Activated naive CD8-positive, alpha-beta T cell (primary cell): ENCODE measurements around the gene JAG2.

Source experiments
- H3K27ac Mint-ChIP-seq: one replicate; pipeline ENCODE4 v1.8.0; 2021; ENCODE audit warnings: mixed read lengths
- H3K27me3 Mint-ChIP-seq: one replicate; pipeline ENCODE4 v1.8.0; 2021; ENCODE audit warnings: mixed read lengths
- H3K36me3 Mint-ChIP-seq: one replicate; pipeline ENCODE4 v1.8.0; 2021; ENCODE audit warnings: mixed read lengths
- H3K4me1 Mint-ChIP-seq: one replicate; pipeline ENCODE4 v1.8.0; 2021; ENCODE audit warnings: low read depth, mixed read lengths
- H3K4me3 Mint-ChIP-seq: one replicate; pipeline ENCODE4 v1.8.0; 2021; ENCODE audit warnings: mild to moderate bottlenecking, mixed read lengths
- H3K9me3 Mint-ChIP-seq: one replicate; pipeline ENCODE4 v1.8.0; 2021; ENCODE audit warnings: low read depth, mixed read lengths

JAG2 gene

DNA sequence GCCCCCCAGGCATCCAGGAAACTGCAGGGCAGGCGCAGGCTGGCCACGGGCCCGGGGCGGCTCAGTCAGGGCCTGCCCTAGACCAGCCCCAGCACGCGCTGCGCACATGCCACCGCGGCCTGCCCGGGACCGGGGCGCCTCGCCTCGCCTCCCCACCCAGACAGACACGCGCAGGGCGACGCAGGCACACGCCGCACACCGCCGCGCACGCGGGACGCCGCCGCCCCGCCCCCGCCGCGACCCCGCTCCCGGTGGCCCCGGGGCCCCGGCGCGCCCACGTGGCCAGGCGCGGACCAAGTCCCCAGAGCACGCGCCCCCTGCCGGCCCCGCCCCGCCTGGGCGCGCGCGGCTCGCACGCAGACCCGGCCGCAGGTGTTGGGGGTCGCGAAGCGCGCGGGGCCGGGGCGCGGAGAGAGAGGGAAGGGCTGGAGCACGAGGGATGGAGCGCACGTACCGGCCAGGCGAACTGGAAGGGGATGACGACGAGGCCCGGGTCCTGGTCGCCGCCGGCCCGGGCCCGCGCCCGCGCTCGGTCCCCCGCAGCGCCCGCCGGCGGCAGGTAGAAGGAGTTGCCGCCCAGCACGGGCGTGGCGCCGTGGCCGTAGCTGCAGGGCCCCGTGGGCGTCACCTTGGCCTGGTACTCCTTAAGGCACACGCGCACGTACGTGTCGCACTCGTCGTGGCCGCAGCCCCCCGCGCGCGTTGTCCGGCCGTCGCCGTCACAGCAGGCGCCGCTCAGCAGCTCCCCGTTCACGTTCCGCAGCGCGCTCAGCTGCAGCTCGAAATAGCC lies 1.1 kb downstream of the JAG2 start:
- Mint-ChIP-seq H3K27me3 (peaks cover 1% of the 10 kb centered on the region), H3K27ac (no peak overlapping the region), H3K36me3 (no peaks in the 10 kb centered on the region), H3K9me3 (no peaks in the 10 kb centered on the region), H3K4me3 (peak overlapping the region; percentile 66), H3K4me1 (peaks cover 8% of the 10 kb centered on the region)

DNA sequence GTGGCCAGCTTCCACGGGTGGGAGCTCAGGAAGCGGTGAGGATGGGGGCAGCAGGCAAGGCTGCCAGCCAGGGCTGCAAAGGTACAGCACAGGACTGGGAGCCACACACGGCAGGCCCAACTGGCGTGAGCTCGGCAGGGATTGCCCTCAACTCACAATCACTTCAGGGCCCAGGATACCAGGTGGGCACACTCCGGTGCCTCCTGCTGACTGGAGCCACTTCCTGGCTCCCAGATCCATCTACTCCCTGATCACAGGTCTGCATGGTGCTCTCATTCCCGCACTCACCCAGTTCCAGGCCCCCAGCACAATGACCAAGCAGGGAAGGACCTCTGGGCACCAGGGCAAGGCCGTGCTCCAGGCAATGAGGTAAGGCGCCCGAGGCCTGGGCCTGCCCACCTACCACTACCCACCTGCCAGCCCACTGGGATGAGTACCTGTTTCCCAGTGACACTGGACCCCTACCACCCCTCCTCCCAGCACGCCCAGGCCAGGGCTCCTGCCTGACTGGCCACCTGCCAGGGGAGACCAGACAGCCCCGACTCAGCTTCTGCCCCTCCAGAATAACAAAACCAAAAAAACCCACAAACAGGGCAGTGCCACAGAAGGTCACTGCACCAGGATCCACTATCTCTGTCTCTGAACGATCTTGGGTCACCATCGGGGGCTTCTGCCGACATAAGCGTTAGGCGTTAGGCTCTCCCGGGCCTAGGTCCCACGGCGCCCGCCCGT lies 1.8 kb downstream of the JAG2 start:
- peaks cover 6% of the 10 kb centered on the region for H3K4me1 Mint-ChIP-seq
- peak overlapping the region; percentile 40 for H3K4me3 Mint-ChIP-seq
- H3K27ac Mint-ChIP-seq, result no peak overlapping the region
- no peaks in the 10 kb centered on the region for H3K9me3 Mint-ChIP-seq
- no peaks in the 10 kb centered on the region for H3K36me3 Mint-ChIP-seq
- peaks cover 1% of the 10 kb centered on the region for H3K27me3 Mint-ChIP-seq

DNA sequence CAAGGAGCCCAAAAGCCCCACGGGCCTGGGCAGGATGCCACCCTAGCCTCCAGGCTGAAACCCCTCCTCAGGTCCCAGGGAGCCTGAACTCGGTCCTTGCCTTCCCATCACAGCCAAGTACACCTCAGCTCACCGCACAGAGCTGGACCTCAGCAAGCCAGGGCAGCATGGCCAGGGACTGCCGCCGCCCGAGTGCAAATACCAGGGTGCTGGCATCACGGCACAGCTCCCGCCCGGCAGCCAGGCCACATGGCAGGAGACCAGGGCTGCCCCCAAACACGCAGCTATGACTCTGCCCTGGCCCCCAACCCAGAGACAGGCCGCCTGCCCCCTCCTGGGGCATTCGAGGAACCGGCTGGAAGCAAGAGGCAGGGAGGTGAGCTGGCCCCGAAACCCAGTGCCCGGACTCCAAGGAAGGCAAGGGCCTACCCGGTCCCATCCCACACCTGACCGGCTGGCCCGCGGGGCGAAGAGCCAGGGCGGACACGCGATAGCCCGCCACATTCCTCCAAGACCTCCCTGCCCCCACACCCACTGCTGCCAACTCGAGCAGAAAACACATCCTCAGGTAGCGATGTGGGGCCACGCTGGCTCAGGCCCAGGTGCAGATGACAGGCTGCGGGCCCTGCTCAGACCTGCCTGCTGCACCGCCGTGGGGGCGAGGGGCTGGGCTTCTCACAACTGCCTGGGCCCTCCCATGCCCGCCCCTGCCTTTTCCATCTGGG lies 2.7 kb downstream of the JAG2 start:
- Mint-ChIP-seq H3K4me1 (peaks cover 6% of the 10 kb centered on the region), H3K4me3 (no peak overlapping the region), H3K27ac (no peak overlapping the region), H3K9me3 (no peaks in the 10 kb centered on the region), H3K36me3 (no peaks in the 10 kb centered on the region), H3K27me3 (peaks cover 1% of the 10 kb centered on the region)

DNA sequence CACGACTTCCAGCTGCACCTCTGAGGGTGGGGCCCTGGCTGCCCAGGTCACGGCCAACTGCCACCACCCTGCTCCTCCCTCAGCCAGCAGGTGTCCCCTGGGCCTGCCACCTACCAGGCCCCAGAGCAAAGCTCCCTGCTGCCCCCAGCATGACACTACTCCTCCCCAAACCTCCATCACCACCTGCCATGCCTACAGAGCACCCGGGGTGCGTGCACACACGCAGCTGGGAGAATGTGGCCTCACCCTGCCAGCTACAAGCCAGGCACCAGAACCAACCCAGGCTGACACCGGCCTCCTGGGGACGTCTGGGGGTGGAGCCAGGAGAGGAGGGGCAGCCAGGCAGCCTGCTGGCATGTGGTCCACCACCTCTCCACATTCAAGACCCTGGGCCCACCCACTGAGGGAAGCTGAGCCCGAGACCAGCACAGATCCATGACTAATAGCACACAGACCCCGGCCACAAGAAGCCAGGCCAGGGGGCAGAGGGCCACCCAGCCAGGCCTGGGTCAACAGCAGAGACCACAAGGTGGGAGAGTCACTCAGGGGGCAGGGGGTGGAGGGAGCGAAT lies 3.4 kb downstream of the JAG2 start:
- Mint-ChIP-seq H3K4me1 (peaks cover 6% of the 10 kb centered on the region), H3K4me3 (no peak overlapping the region), H3K27ac (no peak overlapping the region), H3K36me3 (no peaks in the 10 kb centered on the region), H3K9me3 (no peaks in the 10 kb centered on the region), H3K27me3 (peaks cover 1% of the 10 kb centered on the region)

DNA sequence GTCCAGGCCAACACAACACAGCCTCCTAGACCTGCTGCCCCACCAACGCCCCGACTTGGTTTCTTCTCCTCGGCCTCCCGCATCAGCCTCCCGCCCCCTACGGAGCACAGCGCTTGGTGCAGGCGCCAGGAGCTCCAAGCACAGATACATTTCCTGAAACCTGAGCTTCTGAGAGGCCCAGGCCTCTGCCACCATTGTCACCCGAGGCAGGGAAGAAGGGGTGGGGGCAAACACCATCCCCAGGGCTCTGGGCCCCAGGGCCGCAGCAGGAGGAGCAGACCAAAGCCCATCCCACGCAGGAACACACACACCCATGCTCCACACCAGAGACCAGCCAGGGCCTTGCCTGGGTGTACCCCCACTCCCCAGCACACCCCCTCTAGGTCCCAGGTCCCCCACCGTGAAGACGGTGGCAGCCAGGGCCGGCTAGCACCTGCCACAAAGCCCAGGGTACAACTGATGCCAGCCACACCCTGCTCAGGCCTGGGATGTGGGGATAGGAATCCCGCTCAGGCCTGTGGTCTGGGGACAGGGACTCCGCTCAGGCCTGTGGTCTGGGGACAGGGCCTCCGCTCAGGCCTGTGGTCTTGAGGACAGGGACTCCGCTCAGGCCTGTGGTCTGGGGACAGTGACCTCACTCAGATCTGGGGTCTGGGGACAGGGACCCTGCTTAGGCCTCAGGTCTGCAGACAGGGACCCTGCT lies 5.4 kb downstream of the JAG2 start:
- H3K4me1 Mint-ChIP-seq, result peaks cover 4% of the 10 kb centered on the region
- H3K27ac Mint-ChIP-seq, result no peak overlapping the region
- H3K4me3 Mint-ChIP-seq, result no peak overlapping the region
- H3K9me3 Mint-ChIP-seq, result no peaks in the 10 kb centered on the region
- H3K36me3 Mint-ChIP-seq, result no peaks in the 10 kb centered on the region
- H3K27me3 Mint-ChIP-seq, result peaks cover 1% of the 10 kb centered on the region

DNA sequence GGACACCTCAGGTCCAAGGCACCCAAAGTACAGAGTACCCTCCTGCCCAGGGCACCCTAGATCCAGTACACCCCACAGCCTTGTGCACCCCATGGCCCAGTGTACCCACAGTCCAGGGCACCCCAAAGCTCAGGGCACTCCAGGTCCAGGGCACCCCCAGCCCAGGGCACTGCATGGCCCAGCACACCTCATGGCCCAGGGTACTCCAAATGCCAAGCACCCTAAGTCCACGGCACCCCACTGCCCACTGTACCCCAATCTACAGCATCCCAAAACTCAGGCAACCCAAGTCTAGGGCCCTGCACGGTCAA lies 6.0 kb downstream of the JAG2 start:
- Mint-ChIP-seq H3K36me3 (no peaks in the 10 kb centered on the region), H3K27ac (no peak overlapping the region), H3K27me3 (peaks cover 1% of the 10 kb centered on the region), H3K4me1 (peaks cover 4% of the 10 kb centered on the region), H3K4me3 (no peak overlapping the region), H3K9me3 (no peaks in the 10 kb centered on the region)

DNA sequence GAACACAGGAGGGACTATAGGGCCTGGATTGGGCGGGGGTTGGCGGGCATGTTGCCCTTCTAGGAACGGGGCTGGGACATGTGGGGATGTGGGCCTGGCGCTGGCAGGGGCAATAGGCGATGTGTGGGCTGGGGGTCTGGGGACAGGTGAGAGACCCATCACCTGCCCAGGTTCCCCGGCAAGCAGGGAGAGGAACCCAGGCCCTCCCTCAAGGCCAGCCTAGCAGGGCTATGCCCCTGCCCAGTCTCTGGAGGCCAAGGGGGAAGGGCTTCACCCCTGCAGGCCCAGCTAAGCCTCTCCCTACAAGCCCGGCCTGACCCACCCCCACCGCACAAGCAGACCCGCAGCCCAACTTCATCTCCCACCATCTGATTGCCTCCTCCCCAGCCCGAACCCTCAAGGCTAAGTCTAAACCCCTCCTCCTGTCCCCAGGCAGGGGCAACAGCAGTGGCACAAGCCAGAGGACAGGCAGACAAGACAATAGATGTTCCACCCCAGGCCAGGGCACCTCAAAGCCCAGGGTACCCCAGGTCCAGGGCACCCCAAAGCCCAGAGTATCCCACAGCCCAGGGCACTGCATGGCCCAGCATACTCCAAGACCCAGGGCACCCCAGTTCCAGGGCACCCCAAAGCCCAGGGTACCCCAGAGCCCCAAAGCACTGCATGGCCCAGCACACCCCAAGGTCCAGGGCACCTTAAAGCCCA lies 6.5 kb downstream of the JAG2 start:
- H3K9me3 Mint-ChIP-seq, result no peaks in the 10 kb centered on the region
- no peak overlapping the region for H3K4me3 Mint-ChIP-seq
- H3K4me1 Mint-ChIP-seq, result peaks cover 4% of the 10 kb centered on the region
- H3K27me3 Mint-ChIP-seq, result peaks cover 1% of the 10 kb centered on the region
- H3K27ac Mint-ChIP-seq, result no peak overlapping the region
- H3K36me3 Mint-ChIP-seq, result no peaks in the 10 kb centered on the region

DNA sequence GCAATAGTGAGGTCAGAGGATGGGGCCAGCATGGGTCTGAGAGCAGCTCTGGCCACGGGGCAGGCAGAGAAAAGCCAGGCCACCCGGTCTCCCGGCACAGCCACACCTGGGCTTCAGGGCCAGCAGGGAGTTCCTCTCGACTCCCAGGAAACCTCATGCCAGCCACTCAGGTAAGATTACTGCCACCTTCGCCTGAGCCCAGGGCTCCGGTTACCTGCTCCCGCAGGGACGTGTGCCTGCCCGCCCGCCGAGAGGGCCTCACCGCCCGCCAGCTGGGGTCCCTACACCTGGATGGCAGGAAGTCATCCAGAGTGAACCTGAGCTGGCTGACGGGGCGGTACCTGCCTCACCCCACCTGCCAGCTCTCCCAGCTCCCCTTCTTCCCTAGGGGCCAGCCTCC lies 7.3 kb downstream of the JAG2 start:
- H3K36me3 Mint-ChIP-seq, result no peaks in the 10 kb centered on the region
- no peaks in the 10 kb centered on the region for H3K4me1 Mint-ChIP-seq
- H3K9me3 Mint-ChIP-seq, result no peaks in the 10 kb centered on the region
- no peaks in the 10 kb centered on the region for H3K27me3 Mint-ChIP-seq
- H3K27ac Mint-ChIP-seq, result no peak overlapping the region
- no peak overlapping the region for H3K4me3 Mint-ChIP-seq

DNA sequence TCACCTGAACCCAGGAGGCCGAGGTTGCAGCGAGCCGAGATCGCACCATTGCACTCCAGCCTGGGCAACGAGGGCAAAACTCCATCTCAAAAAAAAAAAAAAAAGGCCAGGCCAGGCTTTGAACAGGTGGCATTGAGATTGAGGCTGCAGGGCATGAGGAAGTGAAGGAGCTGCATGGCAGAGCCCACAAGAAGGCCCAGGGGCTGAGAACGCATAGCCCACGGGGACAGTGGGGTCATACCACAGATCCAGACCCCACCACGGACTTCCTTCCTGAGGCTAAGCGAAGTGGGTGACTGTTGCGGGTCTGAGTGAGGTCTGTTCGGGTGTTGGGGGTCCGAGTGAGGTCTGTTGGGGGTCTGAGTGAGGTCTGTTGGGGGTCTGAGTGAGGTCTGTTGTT lies 7.8 kb downstream of the JAG2 start:
- Mint-ChIP-seq H3K27me3 (no peaks in the 10 kb centered on the region), H3K4me1 (no peaks in the 10 kb centered on the region)

DNA sequence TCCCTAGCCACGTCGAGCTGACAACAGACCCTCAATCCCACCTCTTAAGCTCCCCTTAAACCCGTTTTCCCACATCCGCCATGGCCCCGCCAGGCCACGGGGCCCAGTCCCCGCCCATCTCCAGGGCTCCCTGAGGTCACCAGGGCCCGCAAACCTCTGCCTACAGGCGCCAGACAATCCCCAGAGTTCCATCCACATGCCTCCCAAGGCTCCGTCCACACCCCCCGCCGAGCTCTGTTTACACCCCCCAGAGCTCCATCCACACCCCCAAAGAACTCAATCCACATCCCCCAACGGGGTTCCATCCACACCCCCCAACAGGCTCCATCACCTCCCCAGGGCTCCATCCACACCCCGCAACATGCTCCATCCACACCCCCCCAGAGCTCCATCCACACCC lies 9.2 kb downstream of the JAG2 start:
- Mint-ChIP-seq H3K36me3 (no peaks in the 10 kb centered on the region), H3K9me3 (no peaks in the 10 kb centered on the region), H3K4me1 (no peaks in the 10 kb centered on the region), H3K27me3 (no peaks in the 10 kb centered on the region), H3K27ac (no peak overlapping the region), H3K4me3 (no peak overlapping the region)

More for the DNA sequence above, 7.8 kb downstream of the JAG2 start:
- Mint-ChIP-seq H3K27ac (no peak overlapping the region), H3K4me3 (no peak overlapping the region), H3K9me3 (no peaks in the 10 kb centered on the region), H3K36me3 (no peaks in the 10 kb centered on the region)

DNA sequence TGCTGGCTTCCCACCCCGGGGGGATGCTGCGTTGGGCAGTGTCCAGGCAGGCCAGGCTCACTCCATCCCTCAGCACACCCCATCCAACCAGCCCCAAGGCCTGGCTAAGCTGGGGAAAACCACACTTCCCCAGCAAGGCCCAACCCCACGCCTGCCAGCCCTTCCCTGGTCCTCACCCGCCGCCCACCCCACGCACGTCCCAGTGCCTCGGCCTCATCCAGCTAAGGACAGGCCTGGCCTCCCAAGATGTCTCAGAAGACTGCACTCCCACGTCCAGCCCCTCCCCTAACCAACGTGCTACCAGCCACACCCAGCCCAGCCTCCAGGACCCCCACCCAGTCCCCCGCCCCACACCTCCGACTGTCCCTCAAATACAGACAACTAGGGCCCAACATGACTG lies 9.8 kb downstream of the JAG2 start:
- no peaks in the 10 kb centered on the region for H3K27me3 Mint-ChIP-seq
- no peaks in the 10 kb centered on the region for H3K36me3 Mint-ChIP-seq
- H3K9me3 Mint-ChIP-seq, result no peaks in the 10 kb centered on the region
- no peak overlapping the region for H3K4me3 Mint-ChIP-seq
- no peak overlapping the region for H3K27ac Mint-ChIP-seq
- no peaks in the 10 kb centered on the region for H3K4me1 Mint-ChIP-seq

DNA sequence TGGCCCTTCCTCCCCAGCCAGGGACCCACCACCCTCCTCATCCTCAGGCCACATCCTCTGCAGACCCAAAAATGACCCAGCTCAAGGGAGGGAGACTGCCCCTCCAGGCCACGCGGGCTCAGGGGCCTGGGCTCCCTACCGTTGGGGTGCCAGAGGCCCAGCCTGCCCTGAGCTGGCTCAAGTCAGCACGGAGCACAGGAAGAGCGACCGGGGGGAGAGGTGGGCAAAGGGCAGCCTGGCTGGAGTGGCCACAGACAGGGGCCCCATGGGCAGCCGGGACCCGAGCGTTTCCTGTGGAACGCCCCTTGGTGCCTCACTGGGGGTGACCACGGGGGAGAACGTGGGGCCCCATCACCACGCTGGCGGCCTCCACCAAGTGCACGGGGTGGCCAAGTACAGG lies 10.7 kb downstream of the JAG2 start:
- Mint-ChIP-seq H3K4me3 (no peak overlapping the region), H3K36me3 (no peaks in the 10 kb centered on the region), H3K9me3 (no peaks in the 10 kb centered on the region), H3K4me1 (no peaks in the 10 kb centered on the region), H3K27me3 (no peaks in the 10 kb centered on the region), H3K27ac (no peak overlapping the region)

DNA sequence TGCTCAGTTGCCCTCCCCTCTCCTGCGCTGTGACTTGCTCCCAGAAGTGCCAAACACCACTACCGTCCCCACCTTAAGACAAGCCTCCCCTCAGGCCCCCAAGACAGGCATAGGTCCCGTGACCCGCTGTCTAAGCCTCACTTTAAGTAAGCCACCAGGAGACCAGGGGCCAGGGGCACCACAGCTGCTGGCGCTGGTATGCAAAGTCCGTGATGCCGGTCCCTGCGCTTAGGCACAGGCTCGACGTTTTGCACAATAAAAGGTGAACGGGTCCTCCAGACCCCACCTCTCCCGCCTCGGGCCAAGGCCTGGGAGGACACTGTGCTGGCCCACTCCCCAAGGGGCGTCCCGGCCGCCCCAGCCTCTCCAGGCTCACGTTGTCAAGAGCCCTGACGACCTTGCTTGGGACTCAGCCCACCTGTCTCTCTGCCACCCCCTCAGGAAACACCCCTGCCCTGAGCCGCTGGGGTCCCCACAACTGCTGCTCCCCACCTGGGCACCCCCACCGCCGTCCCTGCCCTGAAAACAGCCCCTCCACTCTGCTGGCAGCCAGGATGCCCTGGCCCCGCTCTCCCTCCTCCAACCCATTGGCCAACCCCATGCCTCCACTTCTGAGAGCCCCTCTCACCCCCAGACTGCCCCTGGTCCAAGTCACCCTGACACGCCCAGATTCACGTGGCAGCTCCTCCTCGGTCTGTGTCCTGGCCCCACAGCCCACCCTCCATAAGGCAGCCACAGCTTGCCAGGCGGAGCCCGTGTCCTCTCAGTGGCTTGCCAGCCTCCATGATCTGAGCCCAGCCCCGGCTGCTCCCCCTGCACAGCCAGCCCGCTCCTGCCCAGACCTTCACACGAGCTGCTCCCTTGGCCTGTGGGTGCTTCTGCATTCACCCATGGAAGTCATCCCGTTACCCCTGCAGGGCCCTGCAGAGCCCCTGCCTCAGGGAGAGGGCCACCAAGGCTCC lies 11.9 kb downstream of the JAG2 start:
- Mint-ChIP-seq H3K4me3 (no peak overlapping the region), H3K4me1 (no peaks in the 10 kb centered on the region), H3K9me3 (no peaks in the 10 kb centered on the region), H3K27ac (no peak overlapping the region), H3K27me3 (no peaks in the 10 kb centered on the region), H3K36me3 (no peaks in the 10 kb centered on the region)
